Natural killer cell (primary cell): Measurements from ENCODE around the gene CRACR2A. TPM values are rescaled to one million over a fixed set of nuclear protein-coding genes. Genes with fewer than 3 reads are reported as not detected.
A peak's percentile ranks its signal among the peaks of the same experiment; 100 is the strongest.

ENCODE experiments used
- ATAC-seq, 3 donors: fragments of 150-1000 bp in 2 of 3; fragments of 200-7000 bp in 1 of 3; cut with Tn5 transposase; 1 replicate in 1 of 3; 2 replicates in 2 of 3; pipeline ENCODE4 v1.10.0; 2021; ENCODE audit warnings: mild to moderate bottlenecking in 2 of 3, moderate library complexity in 2 of 3
- DNase-seq, 2 donors: peaks; one replicate each; pipeline versions ENCODE4 v3.0.0 to v3.0.0-alpha.2; 2013 to 2021; ENCODE audit warnings: mixed read lengths in 1 of 2
- H3K27ac ChIP-seq: one replicate; pipeline ENCODE4 v1.5.1; 2013; ENCODE audit warnings: mild to moderate bottlenecking, low read length
- H3K27me3 ChIP-seq: one replicate; pipeline ENCODE4 v1.6.1; 2013; ENCODE audit warnings: low read length; ENCODE audit not compliant: control insufficient read depth, insufficient read depth
- H3K36me3 ChIP-seq: one replicate; pipeline ENCODE4 v1.6.1; 2013; ENCODE audit warnings: low read length; ENCODE audit not compliant: control insufficient read depth, insufficient read depth
- H3K4me1 ChIP-seq: one replicate; pipeline ENCODE4 v1.6.1; 2013; ENCODE audit warnings: low read length; ENCODE audit not compliant: control insufficient read depth, insufficient read depth
- H3K4me3 ChIP-seq: one replicate; pipeline ENCODE4 v1.5.1; 2013; ENCODE audit warnings: low read length
- H3K9me3 ChIP-seq: one replicate; pipeline ENCODE4 v1.6.1; 2013; ENCODE audit warnings: low read length; ENCODE audit not compliant: control insufficient read depth, insufficient read depth
- H3K27ac Mint-ChIP-seq, 2 donors: one replicate each; pipeline ENCODE4 v1.8.0; 2022; ENCODE audit warnings: mild to moderate bottlenecking in 2 of 2, mixed read lengths in 2 of 2, moderate library complexity in 1 of 2
- H3K27me3 Mint-ChIP-seq, 2 donors: one replicate each; pipeline ENCODE4 v1.8.0; 2022; ENCODE audit warnings: low read depth in 2 of 2, mixed read lengths in 2 of 2
- H3K36me3 Mint-ChIP-seq: one replicate; pipeline ENCODE4 v1.8.0; 2022; ENCODE audit warnings: mixed read lengths
- H3K4me1 Mint-ChIP-seq, 2 donors: one replicate each; pipeline ENCODE4 v1.8.0; 2022; ENCODE audit warnings: mixed read lengths in 2 of 2
- H3K4me3 Mint-ChIP-seq: one replicate; pipeline ENCODE4 v1.8.0; 2022; ENCODE audit warnings: mild to moderate bottlenecking, moderate library complexity, mixed read lengths
- H3K9me3 Mint-ChIP-seq, 2 donors: one replicate each; pipeline ENCODE4 v1.8.0; 2022; ENCODE audit warnings: mixed read lengths in 2 of 2
- CTCF ChIP-seq: fragments of 200-600 bp; IDR thresholded peaks from one replicate; pipeline ENCODE4 v1.8.0; 2022; ENCODE audit warnings: antibody characterized with exemption
- WGBS: methylation state at CpG from one replicate; pipeline ENCODE4 v1.1.7; 2013; ENCODE audit warnings: missing lambda C conversion rate; ENCODE audit not compliant: insufficient coverage; 5-methylcytosine and 5-hydroxymethylcytosine counted together
- intact Hi-C: fragments of 100-400 bp; cut with micrococcal nuclease; formaldehyde crosslinking; loops from one replicate; pipeline ENCODE4 v1.14.2; 2022
- total RNA-seq, 4 donors: library from RNA; stranded (reverse); fragments of 120-200 nt in 1 of 4; gene quantifications; one replicate each; pipeline versions ENCODE4 v1.2.3 to v1.2.4, GENCODE V29; 2013 to 2022

CRACR2A gene
- total RNA-seq, 3 donors from 2014 or later (not counting 1 experiment from before 2014, with no cell fraction given): 59.8 to 94.4 (median 80.5) TPM

GRCh38 chr12:3668479-3669165 is 84.3 kb downstream of the CRACR2A start:
- H3K9me3 ChIP-seq: no peaks in the 10 kb centered on the region
- Mint-ChIP-seq H3K4me3 (no peak overlapping the region), H3K27me3 (no peaks in the 10 kb centered on the region), H3K36me3 (peaks cover 20% of the 10 kb centered on the region), H3K9me3 (no peaks in the 10 kb centered on the region), H3K4me1 (peaks cover 6 to 20% of the 10 kb centered on the region in 2 donors), H3K27ac (no peak overlapping the region)
- ATAC-seq (no peak), DNase-seq (no peak)
- intact Hi-C loops: no loop called here
- TF ChIP-seq CTCF: no peak
- no peak overlapping the region for H3K4me3 ChIP-seq
- H3K4me1 ChIP-seq: no peaks in the 10 kb centered on the region
- no peak overlapping the region for H3K27ac ChIP-seq
- no peaks in the 10 kb centered on the region for H3K27me3 ChIP-seq
- 94% methylated on average over 5 of the region's 5 CpGs for WGBS
- peaks cover 87% of the 10 kb centered on the region for H3K36me3 ChIP-seq

- H3K36me3 ChIP-seq: peaks cover 83% of the 10 kb centered on the region
Measured at GRCh38 chr12:3667485-3667884, 85.4 kb downstream of the CRACR2A start.

GRCh38 chr12:3666441-3666840 is 86.5 kb downstream of the CRACR2A start:
- H3K27me3 Mint-ChIP-seq: no peaks in the 10 kb centered on the region
- H3K36me3 ChIP-seq: peaks cover 83% of the 10 kb centered on the region
- intact Hi-C loops: no loop called here
- no peaks in the 10 kb centered on the region for H3K4me1 ChIP-seq
- H3K4me3 Mint-ChIP-seq: no peak overlapping the region
- H3K27me3 ChIP-seq: no peaks in the 10 kb centered on the region
- no peak overlapping the region for H3K4me3 ChIP-seq
- no peak for TF ChIP-seq CTCF
- H3K36me3 Mint-ChIP-seq: peaks cover 6% of the 10 kb centered on the region
- H3K4me1 Mint-ChIP-seq: peaks cover 6 to 20% of the 10 kb centered on the region in 2 donors
- no peak for DNase-seq
- WGBS: 99% methylated on average over 7 of the region's 7 CpGs
- peak overlapping the region in 1 of 2 donors; percentile 21 for H3K27ac Mint-ChIP-seq
- H3K9me3 ChIP-seq: no peaks in the 10 kb centered on the region
- no peak overlapping the region for H3K27ac ChIP-seq
- no peak for ATAC-seq
- H3K9me3 Mint-ChIP-seq: no peaks in the 10 kb centered on the region

More at GRCh38 chr12:3667485-3667884, 85.4 kb downstream of the CRACR2A start:
- Mint-ChIP-seq H3K4me1 (peaks cover 6 to 20% of the 10 kb centered on the region in 2 donors), H3K27me3 (no peaks in the 10 kb centered on the region), H3K27ac (no peak overlapping the region), H3K9me3 (no peaks in the 10 kb centered on the region), H3K36me3 (peaks cover 13% of the 10 kb centered on the region), H3K4me3 (no peak overlapping the region)
- DNase-seq (no peak), ATAC-seq (no peak)
- no peak overlapping the region for H3K27ac ChIP-seq
- H3K27me3 ChIP-seq: no peaks in the 10 kb centered on the region
- whole genome bisulfite sequencing: 94% methylated on average over 4 of the region's 4 CpGs
- intact Hi-C loops: no loop called here
- H3K4me1 ChIP-seq: no peaks in the 10 kb centered on the region
- TF ChIP-seq CTCF: no peak
- no peak overlapping the region for H3K4me3 ChIP-seq
- no peaks in the 10 kb centered on the region for H3K9me3 ChIP-seq

DNA sequence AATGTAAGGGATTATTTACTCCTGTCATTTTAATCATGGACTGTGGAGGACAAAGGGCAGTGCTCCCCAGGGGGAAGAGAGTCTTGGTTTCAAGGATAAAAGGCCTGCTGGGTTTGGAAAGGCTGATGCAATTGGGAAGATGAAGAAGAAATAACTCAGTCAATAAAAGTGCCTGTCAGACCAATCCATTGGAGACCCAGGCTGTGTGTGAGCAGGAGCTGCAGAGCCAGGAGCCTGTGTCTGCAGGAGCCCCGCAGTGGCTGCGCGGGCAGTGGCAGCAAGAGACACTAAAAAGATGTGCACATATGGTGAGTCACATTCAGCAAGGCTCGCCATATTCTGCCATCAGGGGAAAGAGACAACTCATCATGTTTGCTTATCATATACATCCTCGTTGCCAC is 90.4 kb downstream of the CRACR2A start:
- Histone ChIP-seq H3K27ac (no peak overlapping the region), H3K36me3 (peaks cover 83% of the 10 kb centered on the region), H3K9me3 (no peaks in the 10 kb centered on the region), H3K4me1 (no peaks in the 10 kb centered on the region), H3K27me3 (no peaks in the 10 kb centered on the region), H3K4me3 (no peak overlapping the region)
- DNase-seq (no peak), ATAC-seq (peak in 1 of 3 donors; percentile 66)
- no peaks in the 10 kb centered on the region for H3K27me3 Mint-ChIP-seq
- peaks cover 0 to 5% of the 10 kb centered on the region in 2 donors for H3K4me1 Mint-ChIP-seq
- H3K9me3 Mint-ChIP-seq: no peaks in the 10 kb centered on the region
- H3K27ac Mint-ChIP-seq: no peak overlapping the region
- peaks cover 28% of the 10 kb centered on the region for H3K36me3 Mint-ChIP-seq
- no peak for TF ChIP-seq CTCF
- intact Hi-C loops: no loop called here
- 99% methylated on average over 5 of the region's 5 CpGs for WGBS
- no peak overlapping the region for H3K4me3 Mint-ChIP-seq
